ENCODE measurements around the gene SPIRE1.

SPIRE1 gene

GRCh38 chr18:12474146-12474545 is 183.8 kb downstream of the SPIRE1 start:
- Histone ChIP-seq H3K4me2 (no peak overlapping the region), H3K36me3 (ENCODE audit: insufficient read depth) (no peaks in the 10 kb centered on the region), H2AFZ (ENCODE audit: low read depth) (no peak overlapping the region), H3K27ac (no peak overlapping the region), H3K4me1 (ENCODE audit: low read depth, poor library complexity, severe bottlenecking) (no peaks in the 10 kb centered on the region), H3K4me3 (IDR thresholded peaks at IDR 0.05; ENCODE audit: insufficient read depth, low read depth, low read length) (no peak overlapping the region), H3K27me3 (ENCODE audit: insufficient read depth, low read depth) (no peaks in the 10 kb centered on the region), H3K79me2 (ENCODE audit: insufficient read depth, low read depth) (no peaks in the 10 kb centered on the region), H4K20me1 (ENCODE audit: insufficient read depth) (no peaks in the 10 kb centered on the region), H3K9ac (no peak overlapping the region)
- no peak for TF ChIP-seq CTCF (conservative IDR thresholded peaks at IDR 0.05; ENCODE audit: low read depth, low read length)

DNA sequence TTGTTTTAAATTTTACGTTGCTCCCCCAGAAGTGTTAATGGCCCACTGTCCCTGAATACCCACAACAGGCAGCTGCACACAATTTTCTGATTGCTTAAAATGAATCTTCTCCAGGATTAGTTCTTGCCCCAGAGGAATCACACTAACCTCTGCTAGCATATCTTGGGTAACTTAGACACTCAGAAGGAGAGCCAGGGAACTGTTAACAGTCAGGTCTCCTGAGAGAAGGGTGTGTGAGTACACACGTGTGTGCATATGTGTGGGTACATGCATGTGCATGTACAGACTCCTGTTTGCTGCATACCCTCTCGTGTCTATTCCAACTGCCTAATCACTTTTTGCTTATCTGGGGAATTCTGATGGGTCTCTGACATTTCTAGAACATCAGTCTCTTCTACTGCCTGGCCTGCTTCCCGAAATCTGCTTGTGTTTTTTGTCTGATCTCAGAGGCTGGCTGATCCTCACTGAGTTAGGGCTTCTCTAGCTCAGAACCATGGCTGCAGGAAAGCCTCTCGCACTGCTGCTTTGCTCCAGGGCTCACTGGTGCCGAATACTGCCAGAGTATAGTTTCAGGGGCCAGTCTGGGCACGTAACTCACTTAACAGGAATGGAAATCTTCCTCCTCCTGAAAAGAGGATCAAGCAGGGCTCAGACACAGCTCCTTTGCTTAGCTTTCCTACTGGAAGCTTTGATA is 187.4 kb downstream of the SPIRE1 start:
- no peak overlapping the region for H3K27ac ChIP-seq
- no peaks in the 10 kb centered on the region for H3K79me2 ChIP-seq (ENCODE audit: insufficient read depth, low read depth)
- H4K20me1 ChIP-seq (ENCODE audit: insufficient read depth) = no peaks in the 10 kb centered on the region
- H3K9ac ChIP-seq = no peak overlapping the region
- H3K4me2 ChIP-seq = no peak overlapping the region
- no peaks in the 10 kb centered on the region for H3K36me3 ChIP-seq (ENCODE audit: insufficient read depth)
- no peaks in the 10 kb centered on the region for H3K4me1 ChIP-seq (ENCODE audit: low read depth, poor library complexity, severe bottlenecking)
- no peaks in the 10 kb centered on the region for H3K27me3 ChIP-seq (ENCODE audit: insufficient read depth, low read depth)
- H3K4me3 ChIP-seq (IDR thresholded peaks at IDR 0.05; ENCODE audit: insufficient read depth, low read depth, low read length) = no peak overlapping the region
- no peak for TF ChIP-seq CTCF (conservative IDR thresholded peaks at IDR 0.05; ENCODE audit: low read depth, low read length)
- H2AFZ ChIP-seq (ENCODE audit: low read depth) = no peak overlapping the region

- H2AFZ ChIP-seq (ENCODE audit: low read depth) = no peak overlapping the region
- no peak overlapping the region for H3K27ac ChIP-seq
- no peaks in the 10 kb centered on the region for H3K4me1 ChIP-seq (ENCODE audit: low read depth, poor library complexity, severe bottlenecking)
- H3K9ac ChIP-seq = no peak overlapping the region
- H3K4me2 ChIP-seq = no peak overlapping the region
- no peaks in the 10 kb centered on the region for H3K36me3 ChIP-seq (ENCODE audit: insufficient read depth)
- H3K79me2 ChIP-seq (ENCODE audit: insufficient read depth, low read depth) = no peaks in the 10 kb centered on the region
- no peaks in the 10 kb centered on the region for H4K20me1 ChIP-seq (ENCODE audit: insufficient read depth)
- H3K4me3 ChIP-seq (IDR thresholded peaks at IDR 0.05; ENCODE audit: insufficient read depth, low read depth, low read length) = no peak overlapping the region
- TF ChIP-seq CTCF (conservative IDR thresholded peaks at IDR 0.05; ENCODE audit: low read depth, low read length) = no peak
- no peaks in the 10 kb centered on the region for H3K27me3 ChIP-seq (ENCODE audit: insufficient read depth, low read depth)
Measured at GRCh38 chr18:12468445-12468844, 189.5 kb downstream of the SPIRE1 start.

DNA sequence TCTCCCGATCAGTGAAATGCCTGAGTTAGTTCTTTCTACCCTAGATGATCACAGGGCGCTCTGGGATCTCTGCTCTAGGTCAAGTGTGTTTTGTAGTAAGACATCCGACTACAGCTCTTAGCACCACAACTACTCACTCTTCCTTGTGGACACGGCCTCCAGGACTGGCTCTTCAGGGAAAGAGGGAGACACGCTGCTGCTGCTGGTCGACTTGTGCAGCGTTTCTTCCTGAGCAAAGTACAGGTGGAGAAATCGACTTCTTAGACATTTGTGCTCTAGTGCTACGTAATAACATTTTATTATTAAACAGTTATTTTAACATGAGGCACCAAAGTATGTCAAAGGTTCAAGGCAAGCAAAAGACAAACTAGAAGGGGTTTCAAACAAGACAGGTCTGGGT is 193.2 kb downstream of the SPIRE1 start:
- Histone ChIP-seq H3K36me3 (ENCODE audit: insufficient read depth) (no peaks in the 10 kb centered on the region), H3K27me3 (ENCODE audit: insufficient read depth, low read depth) (no peaks in the 10 kb centered on the region), H3K4me3 (IDR thresholded peaks at IDR 0.05; ENCODE audit: insufficient read depth, low read depth, low read length) (no peak overlapping the region), H2AFZ (ENCODE audit: low read depth) (no peak overlapping the region), H3K4me1 (ENCODE audit: low read depth, poor library complexity, severe bottlenecking) (no peaks in the 10 kb centered on the region), H3K9ac (no peak overlapping the region), H3K4me2 (no peak overlapping the region), H3K79me2 (ENCODE audit: insufficient read depth, low read depth) (no peaks in the 10 kb centered on the region), H4K20me1 (ENCODE audit: insufficient read depth) (no peaks in the 10 kb centered on the region), H3K27ac (no peak overlapping the region)
- no peak for TF ChIP-seq CTCF (conservative IDR thresholded peaks at IDR 0.05; ENCODE audit: low read depth, low read length)

Measured in KMS-11 (cell line).